HepG2 (cell line): Measurements from ENCODE around the gene MPPE1. TPM values are rescaled to one million over a fixed set of nuclear protein-coding genes. Genes with fewer than 3 reads are reported as not detected.

Experiments
- HNF4G ChIP-seq, 2 experiments: sonication (generic) in 1 of 2; formaldehyde crosslinking in 1 of 2; IDR thresholded peaks; 2 replicates each; pipeline versions ENCODE4 v1.4.0 to v1.6.1; 2011 to 2020; ENCODE audit warnings: borderline replicate concordance in 2 of 2, low read depth in 2 of 2, mild to moderate bottlenecking in 2 of 2, low read length in 1 of 2, missing genetic modification reagents in 1 of 2, moderate library complexity in 1 of 2
- JUNB ChIP-seq: sonication (generic); formaldehyde crosslinking; IDR thresholded peaks from 2 replicates; pipeline ENCODE4 v1.8.0; 2022; ENCODE audit warnings: missing genetic modification reagents, mild to moderate bottlenecking, borderline replicate concordance
- MBNL3 ChIP-seq: fragments of 250-450 bp; sonication (Bioruptor Pico); conservative IDR thresholded peaks from 2 replicates; pipeline ENCODE4 v1.8.0; 2022; ENCODE audit warnings: mild to moderate bottlenecking, inconsistent platforms
- NKX3-1 ChIP-seq: sonication (generic); formaldehyde crosslinking; IDR thresholded peaks from 2 replicates; pipeline ENCODE4 v1.5.0; 2020; ENCODE audit warnings: missing genetic modification reagents
- PAX8 ChIP-seq: sonication (generic); formaldehyde crosslinking; IDR thresholded peaks from 2 replicates; pipeline ENCODE4 v1.8.0; 2022; ENCODE audit warnings: mild to moderate bottlenecking, missing genetic modification reagents, borderline replicate concordance
- POLR2G ChIP-seq: fragments of 200-400 bp; formaldehyde crosslinking; IDR thresholded peaks from 2 replicates; pipeline ENCODE4 v1.6.1; 2018; ENCODE audit warnings: mild to moderate bottlenecking, low read depth, low read length, moderate library complexity
- RFXANK ChIP-seq: IDR thresholded peaks from 2 replicates; pipeline ENCODE4 v1.6.1; 2016
- ZFP62 ChIP-seq: sonication (generic); formaldehyde crosslinking; IDR thresholded peaks from 2 replicates; pipeline ENCODE4 v1.4.0; 2020; ENCODE audit warnings: missing genetic modification reagents
- ZFP90 ChIP-seq: sonication (generic); formaldehyde crosslinking; IDR thresholded peaks from 2 replicates; pipeline ENCODE4 v1.8.0; 2022; ENCODE audit warnings: missing genetic modification reagents, mild to moderate bottlenecking, inconsistent platforms, borderline replicate concordance
- ZMYM4 ChIP-seq: sonication (generic); formaldehyde crosslinking; IDR thresholded peaks from 2 replicates; pipeline ENCODE4 v1.8.1; 2023; ENCODE audit warnings: mild to moderate bottlenecking, missing genetic modification reagents
- ZNF256 ChIP-seq: sonication (generic); formaldehyde crosslinking; conservative IDR thresholded peaks from 2 replicates; pipeline ENCODE4 v1.4.0; 2020; ENCODE audit warnings: missing genetic modification reagents
- ZNF556 ChIP-seq: sonication (generic); formaldehyde crosslinking; IDR thresholded peaks from 2 replicates; pipeline ENCODE4 v1.4.0; 2020; ENCODE audit warnings: mild to moderate bottlenecking, missing genetic modification reagents, borderline replicate concordance
- ZNF790 ChIP-seq: sonication (generic); formaldehyde crosslinking; IDR thresholded peaks from 2 replicates; pipeline ENCODE4 v1.8.0; 2022; ENCODE audit warnings: missing genetic modification reagents, mild to moderate bottlenecking, borderline replicate concordance
- polyA plus RNA-seq, 8 experiments: library from polyadenylated mRNA; depleted of rRNA in 3 of 8; stranded (reverse) in 7 of 8; unstranded in 1 of 8; fragments of >200 nt; fragmentation: Illumina TruSeq in 4 of 8; extraction: Trizol in 4 of 8; gene quantifications; 2 replicates each; pipeline versions ENCODE4 v1.2.1 to v1.2.3, GENCODE V29; 2011 to 2016; ENCODE audit warnings: low read depth in 4 of 8, missing spikeins in 1 of 8, mixed read lengths in 1 of 8; ENCODE audit not compliant: insufficient read depth in 1 of 8
- total RNA-seq, 5 experiments: library from RNA; depleted of rRNA; stranded (reverse); fragments of >200 nt; fragmentation: Illumina TruSeq; extraction: Trizol; gene quantifications; 2 replicates each; pipeline ENCODE4 v1.2.3, GENCODE V29; 2016; ENCODE audit warnings: low read depth in 1 of 5
- TF ChIP-seq, protein P1 (sequence below): sonication (generic); formaldehyde crosslinking; IDR thresholded peaks from 2 replicates; pipeline ENCODE4; 2020; ENCODE audit warnings: missing genetic modification reagents, mild to moderate bottlenecking, borderline replicate concordance
- TF ChIP-seq, protein P2 (sequence below): IDR thresholded peaks from 2 replicates; pipeline ENCODE4 v1.6.1; 2016; ENCODE audit warnings: missing compliant biosample characterization, missing genetic modification reagents, borderline replicate concordance
- TF ChIP-seq, protein P3 (sequence below): sonication (generic); formaldehyde crosslinking; IDR thresholded peaks from 2 replicates; pipeline ENCODE4 v1.5.0; 2020; ENCODE audit warnings: missing genetic modification reagents
- TF ChIP-seq, protein P4 (sequence below): sonication (generic); formaldehyde crosslinking; IDR thresholded peaks from 2 replicates; pipeline ENCODE4 v1.4.0; 2020; ENCODE audit warnings: missing genetic modification reagents
- TF ChIP-seq, protein P5 (sequence below): conservative IDR thresholded peaks from 2 replicates; pipeline ENCODE4 v1.6.1; 2018; ENCODE audit warnings: missing genetic modification reagents
- TF ChIP-seq, protein P6 (sequence below): sonication (generic); formaldehyde crosslinking; IDR thresholded peaks from 2 replicates; pipeline ENCODE4 v1.8.1; 2023; ENCODE audit warnings: missing genetic modification reagents, inconsistent platforms, borderline replicate concordance

The MPPE1 gene
- total and polyA plus RNA-seq, 2 of the 13 experiments (the other 11 are each of a cell fraction or from before 2014, with no cell fraction given), result 9.6 to 11.9 TPM

DNA sequence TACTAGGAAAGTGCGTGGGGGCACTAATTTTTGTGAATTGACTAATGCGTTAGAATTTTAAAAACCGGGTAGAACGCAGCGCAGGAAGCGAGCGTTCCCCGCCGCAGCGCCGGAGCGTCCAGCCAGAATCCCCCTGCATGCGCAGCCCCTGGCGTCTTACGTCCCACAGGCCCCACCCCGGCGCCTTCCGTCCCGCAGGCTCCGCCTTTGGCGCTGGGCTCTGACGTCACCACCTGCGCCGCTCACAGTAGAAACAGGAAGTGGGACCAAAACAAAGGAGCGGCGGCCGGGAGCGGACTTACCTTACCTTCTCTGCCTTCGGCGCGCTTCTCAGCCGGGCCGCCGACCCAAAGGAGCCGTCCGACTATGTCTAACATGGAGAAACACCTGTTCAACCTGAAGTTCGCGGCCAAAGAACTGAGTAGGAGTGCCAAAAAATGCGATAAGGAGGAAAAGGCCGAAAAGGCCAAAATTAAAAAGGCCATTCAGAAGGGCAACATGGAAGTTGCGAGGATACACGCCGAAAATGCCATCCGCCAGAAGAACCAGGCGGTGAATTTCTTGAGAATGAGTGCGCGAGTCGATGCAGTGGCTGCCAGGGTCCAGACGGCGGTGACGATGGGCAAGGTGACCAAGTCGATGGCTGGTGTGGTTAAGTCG lies 56.8 kb downstream of the MPPE1 start, which contains the start of gene CHMP1B (continued):
- TF ChIP-seq, protein P1, sequence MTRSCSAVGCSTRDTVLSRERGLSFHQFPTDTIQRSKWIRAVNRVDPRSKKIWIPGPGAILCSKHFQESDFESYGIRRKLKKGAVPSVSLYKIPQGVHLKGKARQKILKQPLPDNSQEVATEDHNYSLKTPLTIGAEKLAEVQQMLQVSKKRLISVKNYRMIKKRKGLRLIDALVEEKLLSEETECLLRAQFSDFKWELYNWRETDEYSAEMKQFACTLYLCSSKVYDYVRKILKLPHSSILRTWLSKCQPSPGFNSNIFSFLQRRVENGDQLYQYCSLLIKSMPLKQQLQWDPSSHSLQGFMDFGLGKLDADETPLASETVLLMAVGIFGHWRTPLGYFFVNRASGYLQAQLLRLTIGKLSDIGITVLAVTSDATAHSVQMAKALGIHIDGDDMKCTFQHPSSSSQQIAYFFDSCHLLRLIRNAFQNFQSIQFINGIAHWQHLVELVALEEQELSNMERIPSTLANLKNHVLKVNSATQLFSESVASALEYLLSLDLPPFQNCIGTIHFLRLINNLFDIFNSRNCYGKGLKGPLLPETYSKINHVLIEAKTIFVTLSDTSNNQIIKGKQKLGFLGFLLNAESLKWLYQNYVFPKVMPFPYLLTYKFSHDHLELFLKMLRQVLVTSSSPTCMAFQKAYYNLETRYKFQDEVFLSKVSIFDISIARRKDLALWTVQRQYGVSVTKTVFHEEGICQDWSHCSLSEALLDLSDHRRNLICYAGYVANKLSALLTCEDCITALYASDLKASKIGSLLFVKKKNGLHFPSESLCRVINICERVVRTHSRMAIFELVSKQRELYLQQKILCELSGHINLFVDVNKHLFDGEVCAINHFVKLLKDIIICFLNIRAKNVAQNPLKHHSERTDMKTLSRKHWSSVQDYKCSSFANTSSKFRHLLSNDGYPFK (CRISPR knock-in tag), result peak; percentile 86
- no peak for TF ChIP-seq PAX8
- TF ChIP-seq ZFP90 (CRISPR knock-in tag), result 0 out of 2 replicates have a peak, but pooled peaks have one; percentile 72
- TF ChIP-seq, protein P2, sequence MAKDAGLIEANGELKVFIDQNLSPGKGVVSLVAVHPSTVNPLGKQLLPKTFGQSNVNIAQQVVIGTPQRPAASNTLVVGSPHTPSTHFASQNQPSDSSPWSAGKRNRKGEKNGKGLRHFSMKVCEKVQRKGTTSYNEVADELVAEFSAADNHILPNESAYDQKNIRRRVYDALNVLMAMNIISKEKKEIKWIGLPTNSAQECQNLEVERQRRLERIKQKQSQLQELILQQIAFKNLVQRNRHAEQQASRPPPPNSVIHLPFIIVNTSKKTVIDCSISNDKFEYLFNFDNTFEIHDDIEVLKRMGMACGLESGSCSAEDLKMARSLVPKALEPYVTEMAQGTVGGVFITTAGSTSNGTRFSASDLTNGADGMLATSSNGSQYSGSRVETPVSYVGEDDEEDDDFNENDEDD (CRISPR knock-in tag), result peak; percentile 67
- TF ChIP-seq JUNB (CRISPR knock-in tag), result no peak
- TF ChIP-seq ZMYM4 (CRISPR knock-in tag), result peak; percentile 87
- TF ChIP-seq, protein P3, sequence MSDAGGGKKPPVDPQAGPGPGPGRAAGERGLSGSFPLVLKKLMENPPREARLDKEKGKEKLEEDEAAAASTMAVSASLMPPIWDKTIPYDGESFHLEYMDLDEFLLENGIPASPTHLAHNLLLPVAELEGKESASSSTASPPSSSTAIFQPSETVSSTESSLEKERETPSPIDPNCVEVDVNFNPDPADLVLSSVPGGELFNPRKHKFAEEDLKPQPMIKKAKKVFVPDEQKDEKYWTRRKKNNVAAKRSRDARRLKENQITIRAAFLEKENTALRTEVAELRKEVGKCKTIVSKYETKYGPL (CRISPR knock-in tag), result no peak
- TF ChIP-seq ZNF256, result no peak
- TF ChIP-seq, protein P4, sequence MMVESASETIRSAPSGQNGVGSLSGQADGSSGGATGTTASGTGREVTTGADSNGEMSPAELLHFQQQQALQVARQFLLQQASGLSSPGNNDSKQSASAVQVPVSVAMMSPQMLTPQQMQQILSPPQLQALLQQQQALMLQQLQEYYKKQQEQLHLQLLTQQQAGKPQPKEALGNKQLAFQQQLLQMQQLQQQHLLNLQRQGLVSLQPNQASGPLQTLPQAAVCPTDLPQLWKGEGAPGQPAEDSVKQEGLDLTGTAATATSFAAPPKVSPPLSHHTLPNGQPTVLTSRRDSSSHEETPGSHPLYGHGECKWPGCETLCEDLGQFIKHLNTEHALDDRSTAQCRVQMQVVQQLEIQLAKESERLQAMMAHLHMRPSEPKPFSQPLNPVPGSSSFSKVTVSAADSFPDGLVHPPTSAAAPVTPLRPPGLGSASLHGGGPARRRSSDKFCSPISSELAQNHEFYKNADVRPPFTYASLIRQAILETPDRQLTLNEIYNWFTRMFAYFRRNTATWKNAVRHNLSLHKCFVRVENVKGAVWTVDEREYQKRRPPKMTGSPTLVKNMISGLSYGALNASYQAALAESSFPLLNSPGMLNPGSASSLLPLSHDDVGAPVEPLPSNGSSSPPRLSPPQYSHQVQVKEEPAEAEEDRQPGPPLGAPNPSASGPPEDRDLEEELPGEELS (CRISPR knock-in tag), result peak; percentile 59
- TF ChIP-seq, protein P5, sequence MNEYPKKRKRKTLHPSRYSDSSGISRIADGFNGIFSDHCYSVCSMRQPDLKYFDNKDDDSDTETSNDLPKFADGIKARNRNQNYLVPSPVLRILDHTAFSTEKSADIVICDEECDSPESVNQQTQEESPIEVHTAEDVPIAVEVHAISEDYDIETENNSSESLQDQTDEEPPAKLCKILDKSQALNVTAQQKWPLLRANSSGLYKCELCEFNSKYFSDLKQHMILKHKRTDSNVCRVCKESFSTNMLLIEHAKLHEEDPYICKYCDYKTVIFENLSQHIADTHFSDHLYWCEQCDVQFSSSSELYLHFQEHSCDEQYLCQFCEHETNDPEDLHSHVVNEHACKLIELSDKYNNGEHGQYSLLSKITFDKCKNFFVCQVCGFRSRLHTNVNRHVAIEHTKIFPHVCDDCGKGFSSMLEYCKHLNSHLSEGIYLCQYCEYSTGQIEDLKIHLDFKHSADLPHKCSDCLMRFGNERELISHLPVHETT, result 0 out of 2 replicates have a peak, but pooled peaks have one; percentile 55
- TF ChIP-seq NKX3-1 (CRISPR knock-in tag), result peak; percentile 73; the same call in 1 of the 2 replicates
- TF ChIP-seq RFXANK (CRISPR knock-in tag), result no peak
- TF ChIP-seq MBNL3 (CRISPR knock-in tag), result no peak
- no peak; the same call in 1 of the 2 replicates for TF ChIP-seq HNF4G (IDR thresholded peaks at IDR 0.05; ENCODE audit: borderline replicate concordance, low read depth, low read length)
- peak; percentile 44; the same call in 1 of the 2 replicates for TF ChIP-seq HNF4G (CRISPR knock-in tag; IDR thresholded peaks at IDR 0.05; ENCODE audit: borderline replicate concordance, low read depth)
- peak; percentile 98 for TF ChIP-seq POLR2G
- TF ChIP-seq, protein P6, sequence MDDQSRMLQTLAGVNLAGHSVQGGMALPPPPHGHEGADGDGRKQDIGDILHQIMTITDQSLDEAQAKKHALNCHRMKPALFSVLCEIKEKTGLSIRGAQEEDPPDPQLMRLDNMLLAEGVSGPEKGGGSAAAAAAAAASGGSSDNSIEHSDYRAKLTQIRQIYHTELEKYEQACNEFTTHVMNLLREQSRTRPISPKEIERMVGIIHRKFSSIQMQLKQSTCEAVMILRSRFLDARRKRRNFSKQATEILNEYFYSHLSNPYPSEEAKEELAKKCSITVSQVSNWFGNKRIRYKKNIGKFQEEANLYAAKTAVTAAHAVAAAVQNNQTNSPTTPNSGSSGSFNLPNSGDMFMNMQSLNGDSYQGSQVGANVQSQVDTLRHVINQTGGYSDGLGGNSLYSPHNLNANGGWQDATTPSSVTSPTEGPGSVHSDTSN (CRISPR knock-in tag), result no peak
- no peak for TF ChIP-seq ZFP62 (CRISPR knock-in tag)
- no peak; the same call in 1 of the 2 replicates for TF ChIP-seq ZNF790 (CRISPR knock-in tag)
- peak; percentile 94; the same call in 1 of the 2 replicates for TF ChIP-seq ZNF556 (CRISPR knock-in tag)
